Stimulated activated CD4-positive, alpha-beta T cell treated with anti-CD3 and anti-CD28 coated beads, Interleukin-4, amount 100 ng/mL, for 48 hours (primary cell): Measurements from ENCODE around the gene ARL17A.
"Not testable (repeated sequence)": the region's sequence is repeated elsewhere in the genome, so short reads cannot be mapped to it uniquely, and the experiment has no call there.

ENCODE experiments used
- DNase-seq, 2 donors: peaks; one replicate each; pipeline ENCODE4 v3.0.0-alpha.2; 2020; ENCODE audit warnings: low read depth in 2 of 2

The ARL17A gene

DNA sequence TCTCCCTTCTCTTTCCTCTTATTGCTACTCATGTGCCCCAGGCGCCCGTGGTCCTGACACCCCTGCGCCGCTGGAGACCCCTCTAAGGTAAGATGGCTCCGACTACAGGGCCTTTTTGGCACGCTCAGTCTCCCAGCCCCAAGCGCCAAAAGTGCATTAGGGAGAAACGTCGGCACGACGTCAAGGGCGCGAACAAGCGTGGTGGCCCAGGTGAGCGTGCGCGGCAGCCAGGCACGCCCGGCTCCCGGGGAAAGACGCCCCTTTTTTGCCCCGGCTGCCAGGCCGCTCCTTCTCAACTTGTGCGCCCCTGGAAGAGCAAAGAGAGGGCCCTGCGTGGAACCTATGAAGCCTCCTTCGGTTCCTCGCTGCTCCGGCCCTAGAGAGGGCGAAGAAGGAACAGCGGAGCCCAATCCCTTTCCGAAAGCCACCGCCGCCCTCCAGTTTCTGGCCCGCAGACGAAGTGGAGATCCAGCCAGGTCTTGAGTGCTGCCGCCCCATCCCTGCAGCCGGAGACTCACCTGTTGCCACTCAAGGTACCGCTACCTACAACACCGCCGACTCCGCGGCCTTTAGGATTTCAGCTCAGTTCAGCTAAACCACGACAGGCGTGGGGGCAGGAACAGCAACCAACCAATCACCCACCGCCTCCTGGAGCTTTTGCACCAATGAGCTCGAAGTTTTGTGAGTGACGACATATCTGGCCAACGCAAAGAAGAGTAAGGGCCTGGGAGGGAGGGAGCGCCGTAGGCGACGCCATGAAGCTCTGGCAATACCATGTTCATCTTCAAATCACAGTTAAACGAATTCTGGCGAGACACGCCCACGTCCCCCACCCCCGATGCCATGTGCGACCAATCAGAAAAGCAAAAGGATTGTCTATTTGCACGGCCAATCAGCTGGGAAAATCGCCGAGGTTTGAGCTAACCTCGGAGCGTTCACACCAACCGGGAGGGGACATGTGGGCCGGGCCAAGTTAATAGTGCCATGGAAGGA is at the start of gene ARL17A:
ARL17A (minus strand) TSS at position 609 of the 993 bp plus-strand sequence. CDS start 3,369 bp downstream, outside the sequence.
- peak; percentile 40 to 51 for DNase-seq

DNA sequence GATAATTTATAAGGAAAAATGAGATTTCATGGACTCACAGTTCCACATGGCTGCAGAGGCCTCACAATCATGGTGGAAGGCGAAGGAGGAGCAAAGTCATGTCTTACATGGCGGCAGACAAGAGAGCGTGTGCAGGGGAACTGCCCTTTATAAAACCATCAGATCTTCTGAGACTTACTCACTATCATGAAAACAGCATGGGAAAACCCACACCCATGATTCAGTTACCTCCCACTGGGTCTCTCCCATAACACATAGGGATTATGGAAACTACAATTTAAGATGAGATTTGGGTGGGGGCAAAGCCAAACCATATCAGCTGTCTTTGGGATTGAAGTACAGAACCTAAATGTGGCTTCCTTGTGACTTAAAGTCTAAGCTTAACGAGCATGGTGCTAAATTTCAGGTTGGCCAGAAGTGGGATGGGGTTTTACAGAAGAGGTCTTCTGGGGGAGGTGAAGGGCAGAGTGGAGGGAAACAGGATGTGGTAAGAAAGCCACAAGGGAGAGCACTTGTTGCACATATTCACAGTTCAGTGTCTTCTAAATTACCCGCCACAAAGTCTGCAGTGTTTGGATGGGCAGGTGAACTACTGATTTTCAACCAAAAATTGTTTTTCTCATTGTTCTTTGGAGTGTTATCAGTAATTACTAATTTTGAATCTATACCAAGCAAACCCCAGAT is 49.4 kb upstream of the ARL17A start:
- not testable (repeated sequence) for DNase-seq

DNA sequence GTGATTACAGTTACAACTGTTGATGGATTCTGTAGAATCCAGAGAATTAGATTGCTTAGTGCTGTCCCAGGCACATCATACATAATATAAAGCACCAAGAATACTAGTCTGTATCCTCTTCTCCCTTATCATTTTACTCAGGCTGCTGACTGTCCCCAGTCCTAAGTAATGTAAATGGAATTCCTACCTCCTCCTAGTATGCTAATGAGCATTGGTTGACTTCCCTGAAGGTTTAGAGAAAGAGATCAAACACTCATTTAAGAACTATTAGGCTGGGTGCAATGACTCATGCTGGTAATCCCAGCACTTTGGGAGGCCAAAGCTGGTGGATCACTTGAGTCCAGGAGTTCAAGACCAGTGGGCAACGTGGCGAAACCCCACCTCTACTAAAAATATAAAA is 48.0 kb upstream of the ARL17A start:
- not testable (repeated sequence) for DNase-seq

DNA sequence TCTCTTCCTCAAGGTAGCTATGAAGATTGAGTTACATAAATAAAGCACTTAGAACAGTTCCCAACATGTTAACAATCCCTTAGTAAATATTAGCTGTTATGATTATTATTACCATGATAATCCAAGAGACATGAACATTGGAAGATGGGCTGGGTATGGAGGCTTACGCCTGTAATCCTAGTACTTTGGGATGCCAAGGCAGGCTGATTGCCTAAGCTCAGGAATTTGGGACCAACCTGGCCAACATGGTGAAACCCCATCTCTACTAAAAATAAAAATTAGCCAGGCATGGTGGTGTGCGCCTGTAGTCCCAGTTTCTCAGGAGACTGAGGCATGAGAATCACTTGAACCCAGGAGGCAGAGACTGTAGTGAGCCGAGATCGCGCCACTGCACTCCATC is 45.2 kb upstream of the ARL17A start:
- not testable (repeated sequence) for DNase-seq

DNA sequence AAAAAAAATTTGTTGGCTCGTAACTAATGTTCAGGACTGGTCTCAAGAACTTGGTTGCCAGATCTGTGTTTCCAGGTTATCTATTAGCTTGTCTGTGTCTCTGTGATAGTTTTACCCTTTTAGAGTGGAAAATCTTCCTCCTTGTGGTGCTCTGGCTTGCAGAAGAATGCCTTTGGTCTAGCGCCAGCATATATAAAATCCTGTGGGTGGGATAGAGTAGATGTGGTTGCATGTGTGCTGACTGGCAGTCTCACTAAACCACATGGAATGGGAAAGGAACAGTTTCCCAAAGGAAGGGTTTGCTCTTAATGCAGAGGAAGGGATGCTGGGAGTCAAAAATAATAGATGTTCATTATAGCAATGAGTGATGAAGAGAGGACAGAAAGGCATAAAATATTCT is 44.3 kb upstream of the ARL17A start:
- not testable (repeated sequence) for DNase-seq

DNA sequence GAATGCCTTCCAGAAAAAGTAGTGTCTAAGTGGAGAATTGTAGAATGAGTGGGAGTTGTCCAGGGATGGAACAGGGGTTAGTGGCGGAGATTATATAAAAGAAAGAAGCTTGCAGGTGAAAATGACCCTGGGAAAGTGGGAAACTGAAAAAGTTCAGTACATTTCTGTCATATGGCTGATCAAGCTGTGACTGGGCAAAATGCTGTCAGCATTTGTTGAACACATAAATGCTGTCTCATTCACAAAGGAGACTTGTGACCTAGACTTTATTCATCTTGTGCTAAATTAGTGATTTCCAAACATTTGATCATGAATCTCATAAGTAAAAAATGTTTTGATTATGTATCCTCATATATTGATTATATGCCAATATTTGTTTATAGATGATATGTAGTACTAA is 39.5 kb upstream of the ARL17A start:
- DNase-seq, result not testable (repeated sequence)

DNA sequence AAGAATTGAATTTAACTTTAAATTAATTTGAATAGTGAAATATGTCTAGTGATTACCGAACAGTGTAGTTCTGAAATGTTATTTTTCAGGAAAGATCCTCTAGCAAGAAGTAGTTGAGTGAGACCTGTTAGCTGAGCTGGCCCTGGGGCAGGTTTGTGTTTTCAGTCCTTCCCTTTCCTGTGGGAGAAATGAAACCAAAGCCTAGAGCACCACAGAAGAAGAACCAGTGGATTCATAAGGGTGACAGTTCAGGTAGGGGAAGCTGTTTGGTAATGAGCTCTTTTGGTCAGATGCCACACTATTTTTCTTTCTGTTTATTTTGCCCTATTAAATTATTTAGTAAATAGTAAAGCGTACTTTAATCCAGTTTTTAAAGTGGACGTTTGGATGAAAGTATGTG is 37.6 kb upstream of the ARL17A start:
- DNase-seq, result not testable (repeated sequence)

DNA sequence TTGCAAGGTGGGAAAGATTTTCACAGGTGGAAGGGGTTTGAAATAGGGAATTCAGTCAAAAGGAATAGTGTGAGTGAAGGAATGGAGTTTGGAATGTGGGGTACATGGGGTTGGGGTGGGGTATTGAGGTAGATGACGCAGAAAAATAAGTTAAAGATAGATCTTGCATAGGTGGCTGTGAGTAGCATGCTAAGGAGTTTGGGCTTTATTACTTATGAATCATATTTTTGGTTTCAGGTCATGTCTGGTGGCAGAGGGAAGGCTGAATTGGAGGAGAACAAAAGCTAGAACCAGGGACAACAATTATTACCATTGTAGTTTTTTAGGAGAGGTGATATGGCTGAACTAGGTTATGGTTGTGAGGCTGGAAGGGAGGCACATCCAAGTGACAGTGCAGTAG is 34.4 kb upstream of the ARL17A start:
- not testable (repeated sequence) for DNase-seq

DNA sequence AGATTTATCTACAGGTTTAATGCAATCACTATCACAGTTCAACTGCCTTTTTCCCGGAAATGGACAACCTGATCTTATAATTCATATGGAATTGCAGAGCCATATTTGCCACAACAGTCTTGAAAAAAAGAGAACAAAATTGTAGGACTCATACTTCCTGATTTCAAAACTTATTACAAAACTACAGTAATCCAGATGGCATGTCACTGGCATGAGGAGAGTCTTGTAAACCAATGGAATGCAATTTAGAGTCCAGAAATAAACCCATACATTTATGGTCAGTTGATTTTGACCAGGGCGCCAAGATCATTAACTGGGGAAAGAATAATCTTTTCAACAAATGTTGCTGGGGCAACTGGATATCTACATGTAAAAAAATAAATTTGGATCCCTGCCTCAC is 31.8 kb upstream of the ARL17A start:
- not testable (repeated sequence) for DNase-seq

DNA sequence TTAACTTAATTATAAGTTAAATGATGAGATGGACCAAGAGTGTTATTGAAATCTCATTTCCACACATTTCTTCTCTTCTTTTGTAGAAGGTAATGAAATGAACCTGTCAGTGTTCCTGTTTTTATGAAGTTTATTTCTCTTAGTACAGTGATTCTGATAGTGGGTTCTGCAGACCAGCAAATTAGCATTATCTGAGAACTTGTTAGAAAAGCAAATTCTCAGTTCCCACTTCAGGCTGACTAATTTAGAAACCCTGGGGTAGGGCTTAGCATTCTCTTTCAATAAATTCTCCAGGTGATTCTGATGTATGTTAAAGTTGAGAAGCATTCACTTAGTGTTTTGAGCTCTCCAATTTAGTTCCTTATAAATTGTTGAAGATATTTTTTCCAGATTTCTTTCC is 23.6 kb upstream of the ARL17A start:
- not testable (repeated sequence) for DNase-seq

DNA sequence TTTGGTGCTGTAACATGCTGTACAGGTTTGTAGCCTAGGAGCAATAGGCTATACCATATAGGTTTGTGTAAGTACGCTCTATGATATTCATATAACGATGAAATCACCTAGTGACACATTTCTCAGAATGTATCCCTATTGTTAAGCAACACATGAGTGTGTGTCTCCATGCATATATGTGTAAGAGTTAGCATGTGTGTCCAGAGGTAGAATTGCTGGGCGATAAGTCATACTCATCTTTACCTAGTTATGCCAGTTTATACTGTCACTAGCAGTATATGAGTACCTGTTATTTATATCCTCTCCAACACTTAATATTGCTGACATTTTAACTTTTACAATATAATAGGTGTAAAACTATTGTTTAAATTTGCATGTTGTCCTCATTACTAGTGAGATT is 21.3 kb upstream of the ARL17A start:
- not testable (repeated sequence) for DNase-seq

DNA sequence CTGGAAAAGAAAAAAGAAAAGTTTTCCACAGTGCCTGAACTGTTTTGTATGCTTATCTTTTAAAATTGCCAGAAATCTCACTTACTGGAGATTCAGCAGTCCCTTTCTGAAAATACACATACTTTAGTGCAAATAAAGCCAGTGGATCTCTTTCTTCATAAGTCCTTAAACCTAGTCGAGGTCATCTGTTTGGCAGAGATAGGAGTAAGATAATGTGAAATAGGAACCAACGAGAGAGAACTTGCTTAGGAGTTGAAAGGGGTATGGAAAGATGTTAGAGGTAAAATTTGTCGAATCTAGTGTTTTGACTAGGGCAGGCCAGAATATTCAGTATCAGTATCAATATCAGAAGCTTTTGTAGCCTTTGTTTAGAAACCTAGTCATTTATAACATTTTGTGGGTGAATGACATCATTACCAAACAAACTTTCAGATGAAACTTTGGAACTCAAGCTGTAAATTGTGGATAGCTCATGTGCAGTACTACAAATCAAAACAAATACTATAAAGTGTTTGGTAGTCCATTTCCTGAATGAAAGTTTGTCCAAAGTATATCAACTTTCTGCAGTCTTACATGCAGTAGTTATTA is 18.9 kb upstream of the ARL17A start:
- DNase-seq, result not testable (repeated sequence)

DNA sequence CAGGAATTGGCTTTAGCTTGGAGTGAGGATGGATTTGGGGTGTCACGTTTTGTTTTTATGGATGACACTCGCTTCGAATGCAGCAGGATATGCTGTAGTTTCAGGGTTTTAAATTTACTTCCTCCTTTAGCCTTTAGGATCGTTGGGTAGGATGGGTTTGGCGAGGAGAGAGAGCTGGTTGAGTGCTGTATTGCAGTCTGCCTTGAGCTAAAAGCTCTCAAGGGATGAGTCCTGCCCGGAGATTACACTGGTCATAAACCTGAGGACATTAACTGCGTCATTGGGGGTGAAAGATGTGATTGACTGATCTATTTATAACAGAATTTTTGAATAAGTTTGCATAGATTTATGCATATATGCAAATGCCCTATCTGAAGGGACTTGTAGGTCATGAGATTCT is 11.8 kb upstream of the ARL17A start:
- not testable (repeated sequence) for DNase-seq

DNA sequence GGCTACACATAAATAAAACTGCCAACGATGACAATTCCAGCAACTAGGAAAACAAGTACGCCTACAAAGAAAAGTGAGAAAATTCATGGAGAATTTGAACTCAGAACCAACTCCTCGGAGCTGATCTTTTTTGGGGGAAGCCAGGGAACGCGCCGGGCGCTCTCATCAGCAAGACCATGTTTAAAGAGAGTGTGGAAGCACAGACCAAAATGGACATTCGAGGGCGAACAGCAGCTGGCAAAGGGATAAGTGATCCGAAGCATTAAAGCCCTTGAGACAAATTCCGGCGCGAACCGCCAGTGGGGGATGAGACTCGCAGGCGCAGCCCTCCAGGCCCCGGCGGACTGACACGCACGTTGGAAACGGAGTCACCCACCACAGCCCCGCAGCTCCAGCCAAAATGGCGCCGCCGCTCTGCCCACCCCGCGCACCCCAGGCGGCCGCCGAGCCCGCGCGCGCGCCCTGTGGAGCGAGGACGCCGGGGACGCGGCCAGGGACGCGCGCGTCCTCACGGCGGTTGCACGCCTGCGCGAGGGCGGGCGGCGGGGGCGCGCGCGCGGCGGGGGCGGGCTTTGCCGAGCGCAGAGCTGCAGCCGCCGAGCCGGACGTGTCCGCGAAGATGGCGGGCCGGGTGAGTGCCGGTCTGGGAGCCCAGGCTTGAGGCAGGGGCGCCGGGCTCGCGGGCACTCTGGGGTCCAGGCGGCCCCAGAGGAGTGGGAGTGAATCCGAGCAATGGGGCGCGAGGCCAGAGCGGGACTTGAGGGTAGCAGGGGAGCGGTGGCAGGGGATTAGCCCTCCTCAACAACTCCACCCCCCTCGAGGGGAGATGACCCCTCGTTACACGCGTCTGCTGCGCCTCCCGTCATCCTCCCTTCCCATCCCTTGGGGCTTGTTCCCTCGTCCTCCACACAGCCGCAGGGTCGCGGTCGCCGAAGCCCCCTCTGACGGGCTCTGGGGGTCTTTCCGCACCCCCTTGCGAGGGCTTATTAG is 11.0 kb upstream of the ARL17A start, which contains the start of gene NSF:
NSF (plus strand) TSS at position 513 of the 990 bp plus-strand sequence; CDS start at position 620, 107 bp downstream.
- DNase-seq, result not testable (repeated sequence)

DNA sequence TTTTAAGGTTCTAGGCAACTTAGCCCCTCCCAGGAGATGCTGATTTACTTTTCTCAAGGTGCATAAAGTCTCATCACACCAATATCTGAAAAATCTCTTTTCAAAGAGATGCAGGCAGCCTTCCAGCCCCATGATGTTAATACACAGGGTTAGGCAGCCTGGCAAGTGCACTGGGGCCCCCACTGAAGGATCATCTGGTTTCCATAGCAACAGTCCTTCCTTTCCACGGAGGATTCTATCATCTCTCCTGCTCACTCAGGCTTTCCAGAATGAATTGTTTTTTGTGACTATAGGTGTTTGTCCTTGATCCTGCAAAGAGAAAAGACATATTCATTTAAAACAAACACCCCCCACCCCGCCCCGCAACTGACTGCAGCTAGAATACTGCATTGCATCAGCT is 6.0 kb upstream of the ARL17A start:
- not testable (repeated sequence) for DNase-seq

DNA sequence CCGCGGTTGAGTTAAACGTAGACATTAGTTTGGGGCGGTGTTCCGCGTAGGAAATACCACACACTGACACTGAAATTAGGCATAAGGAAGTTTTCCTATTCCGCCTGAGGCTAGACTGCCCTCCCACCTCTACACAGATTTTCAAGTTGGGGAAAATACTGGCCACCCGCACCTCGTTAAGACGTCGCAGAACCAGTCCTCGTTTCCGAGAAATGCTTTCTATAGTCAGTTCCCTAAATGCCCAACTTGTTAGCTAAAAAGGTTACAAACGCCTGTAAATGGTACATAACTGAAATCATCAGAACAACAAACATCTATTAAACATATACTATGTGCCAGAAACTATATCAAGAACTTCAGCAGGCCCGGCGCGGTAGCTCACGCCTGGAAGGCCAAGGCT is 591 bp upstream of the ARL17A start:
- not testable (repeated sequence) for DNase-seq

DNA sequence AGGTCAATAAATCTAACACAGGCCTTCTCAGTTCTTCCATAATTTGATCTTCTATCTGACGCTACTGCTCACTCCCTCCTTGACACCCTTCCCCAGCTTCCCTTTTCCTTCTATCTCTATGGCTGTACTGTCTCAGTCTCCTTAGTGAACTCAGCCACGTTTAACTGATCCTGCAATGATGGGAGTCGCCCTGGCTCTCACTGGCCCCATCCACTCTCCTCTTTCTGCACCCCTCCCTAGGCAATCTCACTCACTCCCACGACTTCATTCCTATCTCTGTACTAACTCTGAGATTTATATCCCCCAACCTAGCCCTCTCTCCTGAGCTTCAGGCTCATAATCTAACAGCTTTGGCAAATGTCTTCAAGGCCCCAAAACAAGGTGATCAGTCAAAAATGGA is 7.7 kb downstream of the ARL17A start:
- DNase-seq, result not testable (repeated sequence)

DNA sequence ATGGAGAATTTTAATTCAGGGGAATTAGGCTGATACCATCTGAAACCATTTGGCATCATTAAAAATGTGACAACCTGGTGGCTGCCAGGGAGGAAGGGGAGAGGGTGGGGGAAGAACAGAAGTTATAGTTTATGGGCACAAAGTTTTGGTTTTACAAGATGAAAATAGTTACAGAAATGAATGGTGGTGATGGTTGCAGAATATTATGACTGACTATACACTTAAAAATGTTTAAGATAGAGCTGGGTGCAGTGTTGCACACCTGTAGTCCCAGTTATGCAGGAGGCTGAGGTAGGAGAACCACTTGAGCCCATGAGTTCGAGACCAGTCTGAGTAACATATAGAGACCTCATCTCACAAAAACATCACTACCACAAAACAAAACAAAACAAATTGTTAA is 12.5 kb downstream of the ARL17A start:
- not testable (repeated sequence) for DNase-seq

DNA sequence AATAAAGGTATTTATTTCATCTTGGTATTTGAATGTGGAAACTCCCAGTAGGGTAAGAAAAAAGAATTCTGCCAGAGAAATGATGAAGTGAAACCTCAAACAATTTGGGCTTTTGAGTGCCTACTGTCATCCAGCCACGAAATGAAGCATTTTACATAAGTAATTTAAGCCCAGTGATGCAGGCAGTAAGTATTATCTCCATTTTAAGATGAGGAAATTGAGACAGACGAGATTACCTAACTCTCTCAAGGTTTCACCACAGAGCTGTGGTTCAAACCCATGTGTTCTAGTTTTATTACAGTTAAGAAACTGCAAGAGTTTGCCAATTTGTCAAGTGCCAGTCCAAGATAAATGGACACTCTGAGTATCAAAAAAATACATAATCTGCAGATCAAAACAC is 13.2 kb downstream of the ARL17A start:
- DNase-seq, result not testable (repeated sequence)

DNA sequence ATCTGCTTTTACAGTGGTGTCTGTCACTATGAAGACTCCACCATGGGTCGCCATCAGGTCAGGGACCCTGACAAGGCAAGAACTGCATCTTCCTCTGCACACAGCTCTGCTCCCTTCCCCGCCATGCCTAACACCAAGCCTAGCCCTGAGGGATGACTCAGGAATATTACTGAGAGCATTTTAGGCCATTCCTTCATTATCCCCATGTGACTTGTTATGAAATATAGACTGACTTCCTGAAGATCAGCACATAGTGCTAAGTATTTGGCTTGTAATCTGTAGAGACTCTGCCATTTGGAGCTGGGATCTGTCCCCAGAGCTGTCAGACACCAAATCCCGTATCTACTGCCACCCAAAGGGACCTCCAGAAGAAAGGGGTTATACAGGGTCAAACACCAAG is 19.4 kb downstream of the ARL17A start:
- not testable (repeated sequence) for DNase-seq

DNA sequence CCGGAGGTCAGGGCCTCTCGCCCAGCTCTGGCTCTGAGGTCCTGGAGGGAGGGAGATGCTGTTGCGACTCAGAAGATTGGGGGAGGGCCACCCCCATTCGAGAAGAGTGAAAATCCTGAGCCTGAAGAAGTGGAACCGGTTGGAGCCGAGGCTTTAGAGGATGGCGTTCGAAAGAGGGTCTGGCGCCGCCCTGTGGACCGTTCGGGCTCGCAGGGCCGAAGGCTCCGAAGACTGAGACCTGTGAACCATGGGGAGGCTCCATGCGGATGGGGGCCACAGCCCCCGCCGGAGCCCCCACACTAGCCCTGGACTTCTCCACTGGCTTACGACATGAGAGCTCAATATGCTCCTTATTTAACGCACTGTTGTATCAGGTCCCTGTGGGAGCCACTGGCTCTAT is 20.3 kb downstream of the ARL17A start:
- not testable (repeated sequence) for DNase-seq
